Effector CD8-positive, alpha-beta T cell (primary cell): Measurements from ENCODE around the gene IRF4.

Experiments
- DNase-seq: peaks from one replicate; lab custom pipeline; 2025; lab: John Stamatoyannopoulos, UW

Gene IRF4

DNA sequence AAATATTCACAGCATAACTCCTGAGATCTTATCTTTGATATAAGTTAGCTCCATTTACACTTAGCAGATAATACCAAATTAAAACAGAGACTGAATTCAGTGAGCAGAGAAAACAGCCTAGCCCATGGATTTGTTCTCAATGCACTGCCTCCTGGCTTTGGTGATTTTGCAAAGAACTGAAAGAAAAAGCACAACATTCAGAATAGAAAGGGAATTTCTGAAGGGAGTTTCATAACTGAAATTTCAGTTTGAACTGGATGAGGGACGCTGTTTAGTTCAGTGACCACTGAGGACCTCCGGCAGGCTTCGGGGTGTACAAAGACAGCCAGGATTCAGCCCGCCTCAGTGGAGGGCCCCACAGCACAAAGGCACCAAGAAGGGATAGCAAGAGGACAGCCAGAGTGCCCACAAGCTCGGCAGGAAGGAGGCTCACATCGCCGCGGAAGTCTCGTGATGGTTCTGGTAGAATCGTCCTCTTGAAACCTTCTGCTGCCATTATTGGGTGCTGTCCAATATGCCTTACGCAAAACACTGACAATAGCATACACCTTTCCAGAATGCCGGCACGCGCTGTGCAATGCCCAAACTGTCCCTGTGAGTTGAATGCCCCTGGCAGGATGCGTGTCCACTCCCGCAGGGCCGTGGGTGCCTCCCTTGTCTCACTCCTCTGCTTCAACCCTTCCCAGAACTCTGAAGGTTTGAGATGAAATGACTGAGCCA, 9.7 kb upstream of the IRF4 start:
- no peak for DNase-seq

GRCh38 chr6:382883-383810, 8.4 kb upstream of the IRF4 start:
- DNase-seq: no peak

GRCh38 chr6:383856-384255, 7.7 kb upstream of the IRF4 start:
- no peak for DNase-seq

DNA sequence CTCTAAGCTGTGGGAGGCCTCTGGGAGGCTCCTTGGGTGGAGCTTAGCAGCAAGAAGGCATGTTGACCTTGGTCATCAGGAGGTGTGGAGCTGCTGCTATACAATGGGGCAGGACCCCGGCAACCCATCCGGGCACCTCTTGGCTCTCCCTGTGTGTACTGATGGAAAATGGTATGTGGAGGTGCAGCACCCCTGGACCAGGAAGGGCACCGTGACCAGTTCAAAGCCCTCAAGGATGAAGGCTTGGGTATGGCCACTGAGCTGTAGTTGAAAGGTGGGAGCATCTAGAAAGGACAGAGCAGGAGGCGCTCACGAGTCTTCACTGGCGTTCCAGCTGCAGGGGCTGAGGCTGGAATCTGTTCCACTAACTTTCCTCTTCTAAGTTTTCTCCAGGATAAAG, 6.7 kb upstream of the IRF4 start:
- DNase-seq: no peak

DNA sequence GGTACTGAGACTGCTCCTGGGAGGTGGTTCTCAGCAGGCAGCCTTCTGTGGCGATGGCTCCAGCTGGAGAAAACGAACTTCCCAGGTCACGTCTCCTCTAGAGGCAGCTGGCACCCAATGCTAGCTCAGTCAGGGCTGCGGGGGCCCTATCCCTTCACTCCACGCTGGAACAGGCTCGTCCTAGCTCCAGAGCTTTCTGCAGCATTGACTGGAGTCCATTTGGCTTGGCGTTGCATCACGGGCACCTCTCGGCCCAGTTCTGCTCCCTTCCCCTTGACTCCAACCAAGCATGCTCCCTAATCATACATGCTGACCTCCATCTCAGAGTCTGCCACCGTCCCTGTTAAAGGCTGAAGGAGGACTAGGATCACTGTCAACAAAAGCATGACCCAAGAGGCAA, 5.9 kb upstream of the IRF4 start:
- no peak for DNase-seq

- no peak for DNase-seq
These were observed 4.8 kb upstream of the IRF4 start for GRCh38 chr6:386688-387266.

DNA sequence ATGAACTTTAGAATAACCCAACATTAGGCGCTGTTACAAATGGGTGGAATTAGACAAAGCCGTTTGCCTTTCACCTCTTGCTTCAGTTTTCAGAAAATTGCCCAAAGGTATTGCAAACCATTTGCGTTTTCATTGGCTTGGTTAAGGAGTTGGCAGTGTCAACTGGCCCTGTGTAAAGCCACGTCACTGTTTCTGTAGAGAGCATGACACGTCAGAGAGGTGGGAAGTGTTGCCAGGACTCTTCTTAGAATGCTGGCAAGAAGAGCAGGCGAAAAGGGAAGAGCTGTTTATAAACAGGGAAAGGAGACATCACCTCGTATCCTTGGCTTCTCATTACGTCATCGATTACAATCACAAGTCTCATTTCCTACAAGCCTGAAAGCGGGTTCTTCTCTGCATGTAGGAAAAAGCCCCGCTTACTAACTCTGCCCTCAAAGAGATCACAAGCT, 4.2 kb upstream of the IRF4 start:
- no peak for DNase-seq

- DNase-seq: no peak
These were observed 3.2 kb upstream of the IRF4 start for GRCh38 chr6:388202-388903.

DNA sequence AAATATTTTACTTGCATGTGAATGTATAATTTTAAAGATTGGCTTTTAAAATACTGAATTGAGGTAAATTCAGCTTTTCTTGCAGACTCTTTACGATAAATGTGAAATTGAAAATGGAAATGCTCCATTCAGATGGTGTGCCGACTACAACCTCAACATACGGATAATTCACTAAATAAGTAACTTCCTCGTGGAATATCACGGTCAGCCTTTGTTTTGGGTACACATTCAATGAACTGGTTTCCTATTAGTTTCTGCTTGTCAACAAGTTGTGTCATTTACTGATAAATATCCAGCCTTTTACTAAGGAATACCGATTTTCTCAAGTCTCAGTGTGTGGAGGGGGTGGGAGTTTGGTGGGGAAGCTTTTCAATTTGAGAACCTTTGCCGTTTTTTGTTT, 2.4 kb upstream of the IRF4 start:
- no peak for DNase-seq

DNA sequence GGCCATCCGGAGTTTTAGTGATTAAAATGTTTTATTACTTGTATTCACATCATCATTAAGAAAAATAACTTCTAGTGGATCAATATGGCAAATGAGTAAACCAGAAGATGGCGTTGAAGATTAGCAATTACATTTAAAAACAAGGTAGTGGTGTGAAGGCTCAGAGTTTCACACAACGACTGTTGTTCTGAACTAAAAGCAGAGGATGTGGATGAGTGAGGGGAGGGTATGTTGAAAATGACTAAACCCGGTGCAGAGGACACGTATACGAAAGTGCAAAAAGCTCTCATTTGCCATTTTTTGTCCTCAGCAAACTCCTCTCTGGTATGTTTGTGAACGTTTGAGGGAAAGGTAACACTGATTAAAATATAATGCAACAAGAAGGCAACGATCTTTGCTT, 1.9 kb upstream of the IRF4 start:
- DNase-seq: no peak

- DNase-seq: no peak
These were observed 516 bp upstream of the IRF4 start for GRCh38 chr6:390914-391558.

- no peak for DNase-seq
These were observed 1.2 kb downstream of the IRF4 start for GRCh38 chr6:392441-393390.

DNA sequence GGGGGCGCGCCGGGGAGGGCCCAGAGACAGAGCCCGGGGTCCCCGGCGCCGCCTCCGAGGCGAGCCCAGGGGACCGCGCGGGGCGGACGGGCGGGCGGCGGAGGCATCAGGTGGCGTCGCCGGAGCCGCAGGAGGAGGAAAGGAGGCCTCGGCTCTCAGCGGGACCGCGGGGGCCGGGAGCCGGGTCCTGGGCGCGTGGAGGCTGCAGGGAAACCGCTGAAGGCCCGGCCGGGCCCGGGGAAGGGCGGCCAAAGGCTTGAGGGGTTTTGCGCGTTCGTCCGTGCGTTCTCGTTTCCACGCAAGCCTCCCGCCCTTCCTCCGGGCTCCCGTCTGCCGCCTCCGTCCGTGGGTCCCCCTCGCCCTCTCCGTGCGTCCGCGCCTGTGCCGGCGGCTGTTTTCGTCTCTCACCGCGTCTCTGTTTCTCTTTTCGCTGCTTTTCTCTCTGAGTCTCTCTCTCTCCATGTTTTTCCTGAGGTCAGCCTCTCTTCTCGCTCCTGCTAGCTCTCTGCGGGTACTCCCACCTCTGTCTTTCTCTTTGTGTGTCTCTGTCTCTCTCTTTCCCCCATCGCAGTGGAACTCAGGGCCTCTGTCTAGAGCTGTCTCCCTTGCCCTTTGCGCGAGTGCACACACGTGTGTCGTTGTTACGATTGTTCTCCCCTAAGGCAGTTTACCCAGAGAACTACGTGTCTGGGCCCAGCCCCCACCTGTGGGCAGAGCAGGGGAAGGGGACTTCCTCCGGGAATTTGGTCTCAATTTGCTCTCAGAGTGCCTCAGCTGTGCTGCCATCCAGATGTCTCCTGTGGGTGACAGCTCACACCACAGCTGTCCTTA, 2.1 kb downstream of the IRF4 start:
- DNase-seq: no peak

- DNase-seq: no peak
These were observed 3.2 kb downstream of the IRF4 start for GRCh38 chr6:394641-395289.

GRCh38 chr6:395432-396125, 4.0 kb downstream of the IRF4 start:
- no peak for DNase-seq

DNA sequence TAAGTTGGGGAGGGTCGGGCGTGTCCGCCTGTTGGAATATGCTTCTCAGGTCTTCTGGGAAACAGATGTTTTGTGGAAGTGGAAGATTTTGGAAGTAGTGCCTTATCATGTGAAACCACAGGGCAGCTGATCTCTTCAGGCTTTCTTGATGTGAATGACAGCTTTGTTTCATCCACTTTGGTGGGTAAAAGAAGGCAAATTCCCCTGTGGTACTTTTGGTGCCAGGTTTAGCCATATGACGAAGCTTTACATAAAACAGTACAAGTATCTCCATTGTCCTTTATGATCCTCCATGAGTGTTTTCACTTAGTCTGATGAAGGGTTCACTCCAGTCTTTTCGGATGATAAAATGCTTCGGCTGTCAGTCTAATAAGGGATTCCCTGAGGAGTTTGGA, 4.6 kb downstream of the IRF4 start:
- no peak for DNase-seq

GRCh38 chr6:397056-397455, 5.5 kb downstream of the IRF4 start:
- DNase-seq: no peak

GRCh38 chr6:397604-398003, 6.1 kb downstream of the IRF4 start:
- DNase-seq: no peak

DNA sequence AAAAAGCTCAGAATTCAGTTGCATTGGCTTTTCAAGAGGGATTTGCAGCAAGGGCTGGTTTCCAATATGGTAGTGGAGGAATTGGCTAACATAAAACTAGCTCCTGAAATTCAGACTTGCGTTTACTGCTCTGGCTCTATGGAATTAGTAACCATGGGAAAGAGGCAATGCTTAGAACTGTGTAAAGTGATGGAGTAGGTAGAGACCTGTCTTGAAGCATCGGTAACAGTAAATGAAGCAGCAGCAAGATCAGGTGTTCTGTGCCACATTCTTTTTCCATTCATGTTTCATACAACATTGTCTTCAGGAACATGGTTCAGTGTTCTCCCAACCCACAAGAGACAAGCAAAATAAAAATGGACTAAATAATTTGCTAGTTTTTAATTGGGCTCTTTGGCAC, 6.5 kb downstream of the IRF4 start:
- DNase-seq: no peak
